Measurements from ENCODE around the gene PIGP. TPM values are rescaled to one million over a fixed set of nuclear protein-coding genes. Genes with fewer than 3 reads are reported as not detected.

PIGP gene
- total and polyA plus RNA-seq, 9 of the 15 experiments (the other 6 are each of a cell fraction or from before 2014, with no cell fraction given), result 18.3 to 122 (median 35.6) TPM

DNA sequence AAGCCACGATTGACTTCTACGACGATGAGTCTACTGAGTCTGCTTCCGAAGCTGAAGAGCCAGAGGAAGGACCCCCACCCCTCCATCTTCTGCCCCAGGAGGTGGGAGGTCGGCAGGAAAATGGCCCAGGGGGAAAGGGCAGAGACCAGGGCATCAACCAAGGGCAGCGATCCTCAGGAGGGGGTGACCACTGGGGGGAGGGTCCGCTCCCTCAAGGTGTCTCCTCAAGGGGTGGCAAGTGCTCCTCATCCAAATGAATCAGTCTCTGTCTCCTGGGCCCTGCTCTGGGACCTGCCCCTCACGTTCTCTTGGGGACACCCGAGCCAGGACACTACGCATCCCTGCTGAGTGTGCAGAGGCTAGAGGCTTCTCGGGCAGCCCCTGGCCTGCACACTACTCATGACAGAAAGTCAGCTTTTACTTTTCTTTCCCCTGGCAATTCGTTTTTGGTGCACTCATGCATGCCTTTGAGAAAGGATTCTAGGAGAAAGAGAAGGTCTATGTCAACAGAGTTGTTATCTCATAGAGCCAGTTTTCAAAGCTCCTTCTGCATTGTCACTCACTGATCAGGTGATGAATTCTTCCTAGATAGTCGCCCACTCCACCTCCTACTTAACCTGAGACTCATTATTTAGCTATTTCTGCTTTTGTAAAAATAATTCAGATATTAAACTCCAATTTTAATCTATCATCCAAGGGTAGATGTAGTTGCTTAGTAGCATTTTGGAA is 54.8 kb downstream of the PIGP start (continued):
- TF ChIP-seq ZNF408 (CRISPR knock-in tag; IDR thresholded peaks at IDR 0.05; ENCODE audit: low read depth) (no peak), ZNF174 (CRISPR knock-in tag; IDR thresholded peaks at IDR 0.05) (no peak), PHTF2 (CRISPR knock-in tag; IDR thresholded peaks at IDR 0.05) (no peak), ZNF444 (CRISPR knock-in tag; IDR thresholded peaks at IDR 0.05) (no peak), SRSF9 (IDR thresholded peaks at IDR 0.05; ENCODE audit: borderline replicate concordance, low read depth, low read length) (no peak), ZFP30 (CRISPR knock-in tag; IDR thresholded peaks at IDR 0.05; ENCODE audit: borderline replicate concordance) (no peak), IRF2 (CRISPR knock-in tag; IDR thresholded peaks at IDR 0.05) (no peak), MBD2 (IDR thresholded peaks at IDR 0.05; ENCODE audit: borderline replicate concordance, low read depth) (0 out of 2 replicates have a peak, but pooled peaks have one; percentile 30), BRF1 (IDR thresholded peaks at IDR 0.05; ENCODE audit: borderline replicate concordance, extremely low read depth, insufficient read length) (no peak)
- TF ChIP-seq, protein P1, sequence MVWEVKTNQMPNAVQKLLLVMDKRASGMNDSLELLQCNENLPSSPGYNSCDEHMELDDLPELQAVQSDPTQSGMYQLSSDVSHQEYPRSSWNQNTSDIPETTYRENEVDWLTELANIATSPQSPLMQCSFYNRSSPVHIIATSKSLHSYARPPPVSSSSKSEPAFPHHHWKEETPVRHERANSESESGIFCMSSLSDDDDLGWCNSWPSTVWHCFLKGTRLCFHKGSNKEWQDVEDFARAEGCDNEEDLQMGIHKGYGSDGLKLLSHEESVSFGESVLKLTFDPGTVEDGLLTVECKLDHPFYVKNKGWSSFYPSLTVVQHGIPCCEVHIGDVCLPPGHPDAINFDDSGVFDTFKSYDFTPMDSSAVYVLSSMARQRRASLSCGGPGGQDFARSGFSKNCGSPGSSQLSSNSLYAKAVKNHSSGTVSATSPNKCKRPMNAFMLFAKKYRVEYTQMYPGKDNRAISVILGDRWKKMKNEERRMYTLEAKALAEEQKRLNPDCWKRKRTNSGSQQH (CRISPR knock-in tag; IDR thresholded peaks at IDR 0.05), result no peak
- TF ChIP-seq, protein P2, sequence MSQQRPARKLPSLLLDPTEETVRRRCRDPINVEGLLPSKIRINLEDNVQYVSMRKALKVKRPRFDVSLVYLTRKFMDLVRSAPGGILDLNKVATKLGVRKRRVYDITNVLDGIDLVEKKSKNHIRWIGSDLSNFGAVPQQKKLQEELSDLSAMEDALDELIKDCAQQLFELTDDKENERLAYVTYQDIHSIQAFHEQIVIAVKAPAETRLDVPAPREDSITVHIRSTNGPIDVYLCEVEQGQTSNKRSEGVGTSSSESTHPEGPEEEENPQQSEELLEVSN (IDR thresholded peaks at IDR 0.05; ENCODE audit: borderline replicate concordance in 1 of 2, extremely low read depth in 1 of 2, insufficient read depth in 1 of 2, insufficient read length in 1 of 2, low read depth in 1 of 2, low read length in 1 of 2, poor library complexity in 1 of 2, severe bottlenecking in 1 of 2), result no peak
- TF ChIP-seq, protein P3, sequence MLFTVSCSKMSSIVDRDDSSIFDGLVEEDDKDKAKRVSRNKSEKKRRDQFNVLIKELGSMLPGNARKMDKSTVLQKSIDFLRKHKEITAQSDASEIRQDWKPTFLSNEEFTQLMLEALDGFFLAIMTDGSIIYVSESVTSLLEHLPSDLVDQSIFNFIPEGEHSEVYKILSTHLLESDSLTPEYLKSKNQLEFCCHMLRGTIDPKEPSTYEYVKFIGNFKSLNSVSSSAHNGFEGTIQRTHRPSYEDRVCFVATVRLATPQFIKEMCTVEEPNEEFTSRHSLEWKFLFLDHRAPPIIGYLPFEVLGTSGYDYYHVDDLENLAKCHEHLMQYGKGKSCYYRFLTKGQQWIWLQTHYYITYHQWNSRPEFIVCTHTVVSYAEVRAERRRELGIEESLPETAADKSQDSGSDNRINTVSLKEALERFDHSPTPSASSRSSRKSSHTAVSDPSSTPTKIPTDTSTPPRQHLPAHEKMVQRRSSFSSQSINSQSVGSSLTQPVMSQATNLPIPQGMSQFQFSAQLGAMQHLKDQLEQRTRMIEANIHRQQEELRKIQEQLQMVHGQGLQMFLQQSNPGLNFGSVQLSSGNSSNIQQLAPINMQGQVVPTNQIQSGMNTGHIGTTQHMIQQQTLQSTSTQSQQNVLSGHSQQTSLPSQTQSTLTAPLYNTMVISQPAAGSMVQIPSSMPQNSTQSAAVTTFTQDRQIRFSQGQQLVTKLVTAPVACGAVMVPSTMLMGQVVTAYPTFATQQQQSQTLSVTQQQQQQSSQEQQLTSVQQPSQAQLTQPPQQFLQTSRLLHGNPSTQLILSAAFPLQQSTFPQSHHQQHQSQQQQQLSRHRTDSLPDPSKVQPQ (CRISPR knock-in tag; IDR thresholded peaks at IDR 0.05; ENCODE audit: borderline replicate concordance), result no peak
- TF ChIP-seq, protein P4, sequence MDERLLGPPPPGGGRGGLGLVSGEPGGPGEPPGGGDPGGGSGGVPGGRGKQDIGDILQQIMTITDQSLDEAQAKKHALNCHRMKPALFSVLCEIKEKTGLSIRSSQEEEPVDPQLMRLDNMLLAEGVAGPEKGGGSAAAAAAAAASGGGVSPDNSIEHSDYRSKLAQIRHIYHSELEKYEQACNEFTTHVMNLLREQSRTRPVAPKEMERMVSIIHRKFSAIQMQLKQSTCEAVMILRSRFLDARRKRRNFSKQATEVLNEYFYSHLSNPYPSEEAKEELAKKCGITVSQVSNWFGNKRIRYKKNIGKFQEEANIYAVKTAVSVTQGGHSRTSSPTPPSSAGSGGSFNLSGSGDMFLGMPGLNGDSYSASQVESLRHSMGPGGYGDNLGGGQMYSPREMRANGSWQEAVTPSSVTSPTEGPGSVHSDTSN (CRISPR knock-in tag; IDR thresholded peaks at IDR 0.05; ENCODE audit: low read depth), result no peak
- TF ChIP-seq, protein P4 (tag; conservative IDR thresholded peaks at IDR 0.05; ENCODE audit: low read depth), result peak; percentile 62
- TF ChIP-seq, protein P5, sequence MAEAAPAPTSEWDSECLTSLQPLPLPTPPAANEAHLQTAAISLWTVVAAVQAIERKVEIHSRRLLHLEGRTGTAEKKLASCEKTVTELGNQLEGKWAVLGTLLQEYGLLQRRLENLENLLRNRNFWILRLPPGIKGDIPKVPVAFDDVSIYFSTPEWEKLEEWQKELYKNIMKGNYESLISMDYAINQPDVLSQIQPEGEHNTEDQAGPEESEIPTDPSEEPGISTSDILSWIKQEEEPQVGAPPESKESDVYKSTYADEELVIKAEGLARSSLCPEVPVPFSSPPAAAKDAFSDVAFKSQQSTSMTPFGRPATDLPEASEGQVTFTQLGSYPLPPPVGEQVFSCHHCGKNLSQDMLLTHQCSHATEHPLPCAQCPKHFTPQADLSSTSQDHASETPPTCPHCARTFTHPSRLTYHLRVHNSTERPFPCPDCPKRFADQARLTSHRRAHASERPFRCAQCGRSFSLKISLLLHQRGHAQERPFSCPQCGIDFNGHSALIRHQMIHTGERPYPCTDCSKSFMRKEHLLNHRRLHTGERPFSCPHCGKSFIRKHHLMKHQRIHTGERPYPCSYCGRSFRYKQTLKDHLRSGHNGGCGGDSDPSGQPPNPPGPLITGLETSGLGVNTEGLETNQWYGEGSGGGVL (CRISPR knock-in tag; IDR thresholded peaks at IDR 0.05), result no peak

Data from K562 (cell line).